Measurements from ENCODE around the gene FADD.
"Not testable (repeated sequence)": the region's sequence is repeated elsewhere in the genome, so short reads cannot be mapped to it uniquely, and the experiment has no call there.

FADD gene

DNA sequence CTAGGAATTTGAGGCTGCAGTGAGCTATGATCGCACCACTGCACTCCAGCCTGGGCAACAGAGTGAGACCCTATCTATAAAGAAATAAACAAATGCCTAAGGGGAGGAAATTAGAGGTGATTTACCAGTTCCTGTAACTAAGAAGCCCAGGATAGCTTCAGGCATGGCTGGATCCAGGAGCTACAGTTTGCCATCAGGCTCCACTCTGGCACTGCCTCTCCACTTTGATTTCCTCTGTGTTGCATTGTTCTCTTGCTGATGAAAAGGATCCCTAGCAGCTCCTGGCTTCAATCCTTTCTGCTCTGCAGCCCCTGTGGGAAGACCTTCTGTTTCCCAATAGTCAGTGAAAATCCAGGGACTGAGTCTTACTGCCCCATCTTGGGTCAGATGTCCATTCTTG is 20.1 kb upstream of the FADD start:
- no peak for DNase-seq

- DNase-seq, result no peak
These were observed 19.5 kb upstream of the FADD start for GRCh38 chr11:70183483-70184176.

- no peak for DNase-seq
These were observed 18.7 kb upstream of the FADD start for GRCh38 chr11:70184396-70184795.

DNA sequence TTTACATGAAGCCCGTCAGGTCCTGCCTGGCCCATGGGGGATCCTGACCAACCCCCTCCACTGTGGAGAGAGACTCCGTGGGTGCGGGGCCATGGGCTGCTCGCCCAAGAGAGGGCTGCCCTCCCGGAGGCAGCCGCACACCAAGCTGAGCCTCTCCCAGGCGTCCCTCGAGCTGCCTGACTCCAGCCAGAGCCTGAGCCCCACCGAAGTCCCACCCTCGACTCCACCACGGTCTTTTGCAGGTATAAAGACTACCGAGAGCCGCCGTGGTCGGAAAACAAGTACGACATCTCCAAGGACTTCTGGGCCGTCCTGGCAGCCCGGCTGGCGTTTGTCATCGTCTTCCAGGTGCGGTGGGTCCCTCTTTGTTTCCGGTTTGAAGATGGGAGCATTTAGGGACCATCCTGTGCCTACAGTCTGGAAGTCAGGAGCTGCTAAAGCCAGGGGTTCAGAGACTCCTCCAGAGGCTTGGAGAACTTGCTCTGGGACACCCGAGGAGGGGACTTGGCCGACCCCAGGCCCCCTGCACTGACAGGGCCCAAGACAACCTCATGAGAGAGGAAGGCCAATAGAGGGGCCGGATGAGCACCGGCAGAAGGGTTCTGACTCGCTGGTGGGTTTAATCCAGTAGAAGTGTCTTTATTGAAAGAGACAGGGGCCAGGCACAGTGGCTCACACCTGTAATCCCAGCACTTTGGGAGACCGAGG is 17.6 kb upstream of the FADD start:
- no peak for DNase-seq

DNA sequence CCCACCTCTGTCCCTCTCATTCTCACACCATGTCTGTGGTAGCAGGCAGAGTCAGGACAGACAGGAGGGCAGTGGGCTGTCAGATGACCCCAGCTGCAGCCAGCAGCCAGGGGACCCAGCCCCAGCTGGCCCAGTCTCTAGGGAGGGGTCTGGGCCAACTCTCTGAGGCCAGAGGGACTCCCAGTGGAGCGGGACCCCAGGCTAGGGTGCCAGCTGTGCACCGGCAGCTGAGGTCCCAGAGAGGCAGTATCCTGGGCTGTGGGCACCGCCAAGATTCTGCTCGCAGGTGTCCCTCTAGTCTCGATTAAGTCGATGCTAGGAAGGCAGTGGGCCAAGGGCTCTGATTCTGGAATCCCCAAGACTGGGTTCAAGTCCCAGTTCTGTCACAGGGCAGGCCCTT is 16.7 kb upstream of the FADD start:
- no peak for DNase-seq

- DNase-seq, result no peak
These were observed 16.2 kb upstream of the FADD start for GRCh38 chr11:70186936-70187335.

GRCh38 chr11:70187771-70188170 is 15.3 kb upstream of the FADD start:
- no peak for DNase-seq

GRCh38 chr11:70189622-70190021 is 13.5 kb upstream of the FADD start:
- no peak for DNase-seq

DNA sequence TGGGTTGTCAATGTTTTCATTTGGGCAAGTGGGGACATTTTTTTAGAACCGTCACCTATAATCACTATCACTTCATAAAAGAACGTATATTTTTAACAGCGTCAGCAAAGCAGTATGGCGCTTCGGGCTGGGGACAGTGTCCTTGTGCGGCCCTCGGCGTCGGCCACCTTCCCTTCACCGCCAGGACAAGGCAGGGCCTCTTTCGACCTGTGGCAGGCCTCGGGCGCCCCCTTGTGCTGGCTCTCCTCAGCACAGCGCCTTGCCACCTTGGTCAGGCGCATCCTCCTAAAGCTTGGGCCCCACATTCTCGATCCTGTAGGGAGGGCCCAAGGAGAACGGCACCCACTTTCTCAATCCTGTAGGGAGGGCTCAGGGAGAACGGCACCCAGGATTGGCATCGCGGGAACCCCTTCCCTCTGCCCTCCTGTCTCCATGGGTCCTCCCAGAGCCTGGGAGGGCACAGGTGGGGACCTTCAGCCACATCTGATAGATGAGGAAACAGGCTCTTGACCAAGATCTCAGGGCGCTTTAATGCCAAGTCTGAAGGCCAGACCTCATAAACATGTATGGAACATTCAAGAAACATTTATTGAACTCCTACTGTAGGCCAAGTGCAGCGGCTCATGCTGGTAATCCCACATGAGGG is 11.5 kb upstream of the FADD start:
- DNase-seq, result no peak

GRCh38 chr11:70192666-70193410 is 10.3 kb upstream of the FADD start:
- peak; percentile 51 for DNase-seq

DNA sequence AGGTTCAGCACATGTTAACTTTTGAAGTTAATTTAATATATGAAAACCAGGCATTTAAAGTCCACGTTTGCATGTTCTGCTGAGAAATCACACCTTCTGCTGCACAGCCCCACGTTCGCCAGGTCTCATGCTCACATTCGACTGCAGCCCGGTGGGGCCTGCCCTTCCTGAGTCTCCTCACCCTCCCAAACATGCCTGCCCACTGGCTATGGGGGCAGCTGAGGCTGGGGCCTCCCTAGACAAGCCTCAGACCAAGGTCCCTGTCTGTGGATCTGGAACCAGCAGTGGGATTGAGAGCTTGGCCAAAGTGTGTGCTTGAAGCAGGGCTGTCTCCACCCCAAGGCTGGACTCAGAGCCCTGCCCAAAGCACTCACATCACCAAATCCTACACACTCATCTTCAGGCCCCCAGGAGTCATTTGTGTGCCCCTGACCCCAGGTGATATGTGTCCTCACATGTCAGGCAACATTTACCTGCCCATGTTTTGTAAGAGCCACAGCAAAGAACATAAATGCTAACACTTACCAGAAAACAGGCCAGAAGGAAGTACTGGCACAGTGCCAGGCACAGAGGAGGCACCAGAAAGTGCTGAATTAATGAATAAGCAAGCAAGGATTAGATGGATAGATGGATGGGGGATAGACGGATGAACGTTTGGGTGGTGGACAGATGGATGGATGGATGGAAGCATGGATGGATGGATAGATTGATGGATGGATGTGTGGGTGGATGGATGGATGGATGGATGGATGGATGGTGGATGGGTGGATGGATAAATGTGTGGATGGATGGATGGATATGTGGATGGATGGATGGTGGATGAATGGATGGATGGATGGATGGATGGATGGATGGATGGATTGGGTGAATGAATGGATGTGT is 9.4 kb upstream of the FADD start:
- no peak for DNase-seq

- no peak for DNase-seq
These were observed 8.0 kb upstream of the FADD start for GRCh38 chr11:70194792-70195791.

- DNase-seq, result no peak
These were observed 2.8 kb upstream of the FADD start for GRCh38 chr11:70200212-70200844.

GRCh38 chr11:70201047-70201446 is 2.0 kb upstream of the FADD start:
- DNase-seq, result not testable (repeated sequence)

DNA sequence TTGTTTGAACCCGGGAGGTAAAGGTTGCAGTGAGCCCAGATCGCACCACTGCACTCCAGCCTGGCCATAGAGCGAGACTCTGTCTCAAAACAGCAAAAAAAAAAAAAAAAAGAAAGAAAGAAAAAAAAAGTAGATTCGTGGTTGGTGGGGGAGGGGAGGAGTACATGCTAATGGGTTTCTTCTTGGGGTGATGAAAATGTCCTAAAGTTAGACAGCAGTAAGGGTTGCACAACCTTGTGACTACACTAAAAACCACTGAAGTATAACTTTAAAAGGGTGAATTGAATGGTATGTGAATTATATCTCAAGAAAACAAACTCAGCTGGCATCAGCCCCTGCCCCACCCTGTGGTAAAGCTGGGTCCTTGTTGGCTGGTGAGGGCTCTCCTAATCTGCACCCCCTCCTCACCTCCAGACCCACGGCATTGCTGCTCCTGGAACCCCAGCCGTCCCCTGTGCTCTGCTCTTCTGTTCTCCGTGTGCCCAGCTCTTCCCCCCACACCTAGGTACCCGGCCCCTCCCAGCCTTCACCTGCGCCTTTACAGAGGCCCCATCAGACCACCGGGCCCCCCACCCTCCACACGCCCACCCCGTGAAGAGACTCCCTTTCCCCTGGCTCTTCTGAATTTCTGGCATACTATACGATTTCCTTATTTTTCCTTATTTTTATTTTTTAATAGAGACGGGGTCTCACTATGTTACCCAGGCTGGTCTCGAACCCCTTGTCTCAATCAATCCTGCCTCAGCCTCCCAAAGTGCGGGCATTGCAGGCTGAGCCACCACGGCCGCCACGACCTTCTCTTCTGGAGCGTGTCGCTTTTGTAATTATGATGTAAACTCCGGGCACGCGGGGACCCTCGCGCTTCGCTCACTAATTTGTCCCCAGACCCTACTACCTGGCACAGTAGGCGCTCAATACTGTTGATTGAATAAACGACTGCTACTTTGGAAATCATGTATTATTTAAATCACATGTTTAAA is 924 bp upstream of the FADD start:
- no peak for DNase-seq

GRCh38 chr11:70203751-70204465 is 812 bp downstream of the FADD start:
- DNase-seq, result no peak

DNA sequence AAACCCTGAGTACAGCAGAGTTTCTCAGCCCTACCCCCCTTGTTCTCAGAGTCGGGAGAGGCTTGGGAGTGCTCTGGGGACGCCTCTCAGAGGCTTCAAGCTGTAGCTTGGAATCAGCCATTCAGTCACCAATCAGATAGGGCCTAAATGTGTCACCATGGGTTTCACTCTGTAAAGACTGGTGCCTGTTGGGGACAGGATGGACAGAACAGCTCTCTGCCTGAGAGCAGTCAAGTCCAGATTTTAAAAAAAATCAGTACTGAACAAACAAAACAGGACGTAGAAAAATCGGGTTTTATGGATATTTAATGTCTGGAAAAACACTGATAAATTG is 1.3 kb downstream of the FADD start:
- no peak for DNase-seq

DNA sequence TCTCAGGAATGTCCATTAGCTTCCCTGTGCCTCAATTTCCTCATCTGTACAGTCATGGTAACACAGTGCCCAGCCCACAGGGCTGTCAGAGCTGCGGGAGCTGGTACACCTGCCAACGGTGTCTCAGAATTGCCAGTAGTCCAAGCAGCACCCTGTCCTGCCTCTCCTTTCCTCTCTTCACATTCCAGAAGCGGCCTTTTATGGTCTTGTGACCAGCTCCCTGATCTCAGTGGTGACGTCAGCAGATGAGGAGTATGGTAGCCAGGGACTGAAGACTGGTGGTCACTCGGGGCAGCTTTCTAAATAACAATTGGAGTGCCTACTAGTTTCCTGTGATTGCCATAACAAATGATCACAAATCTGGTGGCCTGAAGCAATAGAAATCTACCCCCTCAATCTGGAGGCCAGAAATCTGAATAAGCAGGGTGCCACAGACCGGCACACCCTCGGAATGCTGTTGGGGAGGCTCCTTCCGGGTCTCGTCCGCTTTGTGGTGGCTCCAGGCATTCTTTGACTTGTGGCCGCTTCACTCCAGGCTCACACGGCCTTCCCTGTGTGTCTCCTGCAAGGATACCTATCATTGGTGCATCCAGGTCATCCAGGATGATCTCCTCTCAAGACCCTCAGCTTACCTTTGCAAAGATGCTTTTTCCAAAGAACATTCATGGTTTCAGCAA is 2.1 kb downstream of the FADD start:
- DNase-seq, result no peak
